Fibroblast of lung (primary cell): Measurements from ENCODE around the gene TRAF2. TPM values are rescaled to one million over a fixed set of nuclear protein-coding genes. Genes with fewer than 3 reads are reported as not detected.

Experiments
- DNase-seq, 2 donors: peaks; one replicate each; pipeline versions ENCODE4 v3.0.0 to v3.0.0-alpha.2; 2010; ENCODE audit warnings: low read depth in 2 of 2
- H2AFZ ChIP-seq: 2 replicates; pipeline ENCODE4 v1.5.1; 2012; ENCODE audit warnings: low read length, control low read depth, inconsistent platforms
- H3K27ac ChIP-seq: 2 replicates; pipeline ENCODE4 v1.5.1; 2011; ENCODE audit warnings: low read length, control low read depth; ENCODE audit not compliant: insufficient read depth
- H3K27me3 ChIP-seq: 2 replicates; pipeline ENCODE4 v1.5.1; 2011; ENCODE audit warnings: mild to moderate bottlenecking, low read length; ENCODE audit not compliant: control insufficient read depth, insufficient read depth
- H3K36me3 ChIP-seq: 2 replicates; pipeline ENCODE4 v1.5.1; 2011; ENCODE audit warnings: low read length; ENCODE audit not compliant: control insufficient read depth, insufficient read depth
- H3K4me1 ChIP-seq: 2 replicates; pipeline ENCODE4 v1.5.1; 2011; ENCODE audit warnings: low read length; ENCODE audit not compliant: control insufficient read depth, insufficient read depth; ENCODE audit errors: extremely low read depth
- H3K4me2 ChIP-seq: 2 replicates; pipeline ENCODE4 v1.5.1; 2011; ENCODE audit warnings: low read length, control low read depth; ENCODE audit not compliant: insufficient read depth; ENCODE audit errors: extremely low read depth
- H3K4me3 ChIP-seq, 4 experiments: fragments of 200-600 bp in 1 of 4; sonication (generic) in 1 of 4; replicated peaks in 1 of 4; 2 replicates each; pipeline ENCODE4 v1.5.1; 2011 to 2016; ENCODE audit warnings: low read length in 4 of 4, low read depth in 3 of 4, mild to moderate bottlenecking in 3 of 4, control low read depth in 2 of 4, inconsistent platforms in 1 of 4, mixed read lengths in 1 of 4; ENCODE audit not compliant: insufficient read depth in 1 of 4; ENCODE audit errors: control extremely low read depth in 1 of 4
- H3K79me2 ChIP-seq: 2 replicates; pipeline ENCODE4 v1.5.1; 2012; ENCODE audit warnings: mild to moderate bottlenecking, low read length, inconsistent platforms; ENCODE audit not compliant: control insufficient read depth, insufficient read depth
- H3K9ac ChIP-seq: 2 replicates; pipeline ENCODE4 v1.5.1; 2011; ENCODE audit warnings: mild to moderate bottlenecking, low read length, control low read depth; ENCODE audit not compliant: insufficient read depth
- H3K9me3 ChIP-seq: 2 replicates; pipeline ENCODE4 v1.5.1; 2012; ENCODE audit warnings: low read depth, low read length; ENCODE audit not compliant: control insufficient read depth, insufficient read depth
- H4K20me1 ChIP-seq: 2 replicates; pipeline ENCODE4 v1.5.1; 2011; ENCODE audit warnings: low read length; ENCODE audit not compliant: control insufficient read depth, insufficient read depth; ENCODE audit errors: extremely low read depth
- EZH2 ChIP-seq: IDR thresholded peaks from 2 replicates; pipeline ENCODE4 v1.5.1; 2012; ENCODE audit warnings: low read length, control low read depth, mild to moderate bottlenecking; ENCODE audit errors: missing control alignments
- polyA plus RNA-seq, 2 donors: library from polyadenylated mRNA; depleted of rRNA in 1 of 2; stranded (reverse) in 1 of 2; unstranded in 1 of 2; fragments of >200 nt; gene quantifications; 2 replicates each; pipeline ENCODE4 v1.2.1, GENCODE V29; 2011 to 2012; ENCODE audit warnings: missing spikeins in 1 of 2
- total RNA-seq: library from RNA; depleted of rRNA; stranded (reverse); fragments of >200 nt; gene quantifications from 2 replicates; pipeline ENCODE4 v1.2.1, GENCODE V29; 2014
- TF ChIP-seq, protein P1 (sequence below), 2 donors: IDR thresholded peaks in 1 of 2; conservative IDR thresholded peaks in 1 of 2; 1 replicate in 1 of 2; 2 replicates in 1 of 2; pipeline ENCODE4 v1.5.1; 2011 to 2012; ENCODE audit warnings: low read length in 2 of 2, control low read depth in 1 of 2, inconsistent platforms in 1 of 2, low read depth in 1 of 2, mild to moderate bottlenecking in 1 of 2

TRAF2 gene
- total and polyA plus RNA-seq, 2 donors (not counting 1 experiment from before 2014, with no cell fraction given): 3.7 to 8.4 TPM

DNA sequence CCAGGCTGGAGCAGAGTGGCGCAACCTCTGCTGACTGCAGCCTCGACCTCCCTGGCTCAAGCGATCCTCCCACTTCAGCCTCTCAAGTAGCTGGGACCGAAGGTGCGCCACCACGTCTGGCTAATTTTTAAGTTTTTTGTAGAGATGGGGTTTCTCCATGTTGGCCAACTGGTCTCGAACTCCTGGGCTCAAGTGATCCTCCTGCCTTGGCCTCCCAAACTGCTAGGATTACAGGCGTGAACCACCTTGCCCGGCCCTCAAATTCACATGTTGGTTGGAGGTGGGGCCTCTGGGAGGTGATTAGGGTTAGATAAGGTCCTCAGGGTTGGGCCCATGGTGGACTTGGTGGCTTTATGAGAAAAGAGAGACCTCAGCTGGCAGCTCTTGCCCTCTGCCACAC is 75.8 kb downstream of the TRAF2 start:
- H3K9ac ChIP-seq: no peak overlapping the region
- no peaks in the 10 kb centered on the region for H3K9me3 ChIP-seq
- no peak overlapping the region for H3K4me3 ChIP-seq
- H4K20me1 ChIP-seq: no peaks in the 10 kb centered on the region
- H3K79me2 ChIP-seq: no peaks in the 10 kb centered on the region
- no peak overlapping the region for H3K27ac ChIP-seq
- H2AFZ ChIP-seq: no peak overlapping the region
- DNase-seq: no peak
- TF ChIP-seq, protein P1, sequence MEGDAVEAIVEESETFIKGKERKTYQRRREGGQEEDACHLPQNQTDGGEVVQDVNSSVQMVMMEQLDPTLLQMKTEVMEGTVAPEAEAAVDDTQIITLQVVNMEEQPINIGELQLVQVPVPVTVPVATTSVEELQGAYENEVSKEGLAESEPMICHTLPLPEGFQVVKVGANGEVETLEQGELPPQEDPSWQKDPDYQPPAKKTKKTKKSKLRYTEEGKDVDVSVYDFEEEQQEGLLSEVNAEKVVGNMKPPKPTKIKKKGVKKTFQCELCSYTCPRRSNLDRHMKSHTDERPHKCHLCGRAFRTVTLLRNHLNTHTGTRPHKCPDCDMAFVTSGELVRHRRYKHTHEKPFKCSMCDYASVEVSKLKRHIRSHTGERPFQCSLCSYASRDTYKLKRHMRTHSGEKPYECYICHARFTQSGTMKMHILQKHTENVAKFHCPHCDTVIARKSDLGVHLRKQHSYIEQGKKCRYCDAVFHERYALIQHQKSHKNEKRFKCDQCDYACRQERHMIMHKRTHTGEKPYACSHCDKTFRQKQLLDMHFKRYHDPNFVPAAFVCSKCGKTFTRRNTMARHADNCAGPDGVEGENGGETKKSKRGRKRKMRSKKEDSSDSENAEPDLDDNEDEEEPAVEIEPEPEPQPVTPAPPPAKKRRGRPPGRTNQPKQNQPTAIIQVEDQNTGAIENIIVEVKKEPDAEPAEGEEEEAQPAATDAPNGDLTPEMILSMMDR (conservative IDR thresholded peaks at IDR 0.05 in 1 of 2, IDR thresholded peaks at IDR 0.05 in 1 of 2; ENCODE audit: low read depth in 1 of 2, low read length in 2 of 2): no peak
- no peak for TF ChIP-seq EZH2
- no peaks in the 10 kb centered on the region for H3K36me3 ChIP-seq
- peaks cover 4% of the 10 kb centered on the region for H3K27me3 ChIP-seq
- no peak overlapping the region for H3K4me2 ChIP-seq
- no peaks in the 10 kb centered on the region for H3K4me1 ChIP-seq

DNA sequence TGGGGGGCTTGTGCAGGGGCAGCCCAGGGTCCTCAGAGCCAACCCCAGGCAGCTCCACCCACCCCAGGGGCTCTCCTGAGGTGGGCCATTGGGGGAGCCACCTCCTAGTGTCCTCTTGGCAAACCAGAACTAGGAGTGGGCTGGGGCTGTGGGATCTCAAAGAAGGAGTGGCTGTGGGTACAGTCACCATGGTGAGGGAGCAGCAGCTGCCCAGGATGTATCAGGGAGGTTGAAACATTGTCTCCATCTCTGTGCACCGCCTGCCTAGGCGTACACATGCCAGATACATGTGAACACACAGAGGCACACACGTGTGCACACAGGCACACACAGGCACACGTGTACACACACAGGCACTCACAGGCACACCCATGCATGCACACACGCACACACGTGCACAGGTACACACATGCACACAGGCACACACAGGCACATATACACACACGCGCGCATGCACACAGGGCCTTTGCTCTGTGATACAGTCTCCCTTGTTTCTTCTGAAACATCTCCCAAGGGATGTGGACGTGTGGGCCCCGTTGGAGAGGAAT is 76.5 kb downstream of the TRAF2 start:
- Histone ChIP-seq H3K4me1 (no peaks in the 10 kb centered on the region), H3K36me3 (no peaks in the 10 kb centered on the region), H4K20me1 (no peaks in the 10 kb centered on the region), H3K4me2 (no peak overlapping the region), H3K79me2 (no peaks in the 10 kb centered on the region), H3K9ac (no peak overlapping the region), H2AFZ (no peak overlapping the region), H3K9me3 (no peaks in the 10 kb centered on the region), H3K27me3 (peaks cover 4% of the 10 kb centered on the region), H3K4me3 (no peak overlapping the region), H3K27ac (no peak overlapping the region)
- no peak for TF ChIP-seq EZH2
- TF ChIP-seq, protein P1 (conservative IDR thresholded peaks at IDR 0.05 in 1 of 2, IDR thresholded peaks at IDR 0.05 in 1 of 2; ENCODE audit: low read depth in 1 of 2, low read length in 2 of 2): no peak
- no peak for DNase-seq

DNA sequence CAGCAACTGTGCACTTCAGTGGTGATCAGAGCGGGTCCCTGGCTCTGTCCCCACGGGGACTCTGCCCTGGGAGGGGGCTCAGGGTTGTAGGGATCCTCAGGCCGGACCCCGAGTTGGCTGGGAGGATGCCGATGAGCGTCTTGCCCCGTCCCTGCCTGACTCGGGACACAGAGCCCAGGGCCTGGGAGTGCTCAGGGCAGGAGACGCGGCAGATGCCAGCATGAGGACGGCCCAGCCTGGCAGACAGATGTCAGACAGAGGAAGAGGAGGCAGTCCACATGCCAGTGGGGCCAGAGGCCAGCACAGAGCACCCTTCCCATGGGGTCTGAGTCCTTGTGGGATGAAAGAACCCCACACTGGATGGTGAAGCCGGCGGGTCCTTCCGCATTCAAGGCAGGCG is 77.0 kb downstream of the TRAF2 start:
- Histone ChIP-seq H3K27ac (no peak overlapping the region), H3K4me2 (no peak overlapping the region), H3K4me3 (no peak overlapping the region), H3K4me1 (no peaks in the 10 kb centered on the region), H3K9ac (no peak overlapping the region), H2AFZ (no peak overlapping the region), H4K20me1 (no peaks in the 10 kb centered on the region), H3K36me3 (no peaks in the 10 kb centered on the region), H3K79me2 (no peaks in the 10 kb centered on the region), H3K9me3 (no peaks in the 10 kb centered on the region), H3K27me3 (peaks cover 4% of the 10 kb centered on the region)
- no peak for DNase-seq
- TF ChIP-seq EZH2: no peak
- TF ChIP-seq, protein P1 (conservative IDR thresholded peaks at IDR 0.05 in 1 of 2, IDR thresholded peaks at IDR 0.05 in 1 of 2; ENCODE audit: low read depth in 1 of 2, low read length in 2 of 2): no peak
